ENCODE measurements around the gene EGFR.

EGFR gene

DNA sequence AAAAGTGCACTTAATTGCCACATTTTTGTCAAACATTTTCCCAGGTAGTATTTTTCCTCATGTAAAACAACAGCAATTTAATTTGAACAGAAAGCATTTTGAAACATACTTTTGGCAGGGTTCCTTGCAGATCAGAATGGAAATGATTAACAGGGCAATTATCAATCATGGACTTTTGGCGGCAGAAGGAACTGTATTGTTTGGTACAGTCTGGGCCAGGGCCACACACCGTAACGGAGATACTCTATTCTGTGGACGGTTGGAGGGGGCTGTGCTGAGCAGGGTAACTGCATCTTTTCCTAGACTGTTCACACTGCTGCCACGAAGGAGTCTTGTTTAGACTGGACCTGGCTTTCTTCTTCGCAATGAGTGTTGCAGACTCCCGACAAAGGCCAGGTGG, 62.3 kb downstream of the EGFR start:
- Histone ChIP-seq H2AFZ (ENCODE audit: low read depth, low read length) (no peak overlapping the region), H3K79me2 (ENCODE audit: insufficient read depth, low read length) (no peaks in the 10 kb centered on the region), H3K9me3 (ENCODE audit: insufficient read depth, low read length, severe bottlenecking) (no peaks in the 10 kb centered on the region), H3K27ac (ENCODE audit: low read length) (no peak overlapping the region), H3K4me3 (ENCODE audit: low read depth in 1 of 2, low read length in 2 of 2) (no peak overlapping the region), H3K9ac (ENCODE audit: low read depth, low read length) (no peak overlapping the region), H3K4me1 (ENCODE audit: insufficient read depth, low read length) (peaks cover 10% of the 10 kb centered on the region), H3K4me2 (ENCODE audit: insufficient read depth, low read length) (no peak overlapping the region), H3K27me3 (ENCODE audit: insufficient read depth, low read length, poor library complexity) (peaks cover 40% of the 10 kb centered on the region), H4K20me1 (ENCODE audit: insufficient read depth, low read length) (peaks cover 3% of the 10 kb centered on the region; the same call in 1 of the 2 replicates), H3K36me3 (ENCODE audit: insufficient read depth, low read length) (no peaks in the 10 kb centered on the region)
- DNase-seq (no peak), ATAC-seq (ENCODE audit: insufficient read depth, low read depth) (no peak)
- TF ChIP-seq, protein P1, sequence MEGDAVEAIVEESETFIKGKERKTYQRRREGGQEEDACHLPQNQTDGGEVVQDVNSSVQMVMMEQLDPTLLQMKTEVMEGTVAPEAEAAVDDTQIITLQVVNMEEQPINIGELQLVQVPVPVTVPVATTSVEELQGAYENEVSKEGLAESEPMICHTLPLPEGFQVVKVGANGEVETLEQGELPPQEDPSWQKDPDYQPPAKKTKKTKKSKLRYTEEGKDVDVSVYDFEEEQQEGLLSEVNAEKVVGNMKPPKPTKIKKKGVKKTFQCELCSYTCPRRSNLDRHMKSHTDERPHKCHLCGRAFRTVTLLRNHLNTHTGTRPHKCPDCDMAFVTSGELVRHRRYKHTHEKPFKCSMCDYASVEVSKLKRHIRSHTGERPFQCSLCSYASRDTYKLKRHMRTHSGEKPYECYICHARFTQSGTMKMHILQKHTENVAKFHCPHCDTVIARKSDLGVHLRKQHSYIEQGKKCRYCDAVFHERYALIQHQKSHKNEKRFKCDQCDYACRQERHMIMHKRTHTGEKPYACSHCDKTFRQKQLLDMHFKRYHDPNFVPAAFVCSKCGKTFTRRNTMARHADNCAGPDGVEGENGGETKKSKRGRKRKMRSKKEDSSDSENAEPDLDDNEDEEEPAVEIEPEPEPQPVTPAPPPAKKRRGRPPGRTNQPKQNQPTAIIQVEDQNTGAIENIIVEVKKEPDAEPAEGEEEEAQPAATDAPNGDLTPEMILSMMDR (IDR thresholded peaks at IDR 0.05; ENCODE audit: borderline replicate concordance, extremely low read depth, low read length, poor library complexity, severe bottlenecking), result no peak
- no peak for TF ChIP-seq EZH2 (IDR thresholded peaks at IDR 0.05; ENCODE audit: borderline replicate concordance, low read depth, low read length, severe bottlenecking)

DNA sequence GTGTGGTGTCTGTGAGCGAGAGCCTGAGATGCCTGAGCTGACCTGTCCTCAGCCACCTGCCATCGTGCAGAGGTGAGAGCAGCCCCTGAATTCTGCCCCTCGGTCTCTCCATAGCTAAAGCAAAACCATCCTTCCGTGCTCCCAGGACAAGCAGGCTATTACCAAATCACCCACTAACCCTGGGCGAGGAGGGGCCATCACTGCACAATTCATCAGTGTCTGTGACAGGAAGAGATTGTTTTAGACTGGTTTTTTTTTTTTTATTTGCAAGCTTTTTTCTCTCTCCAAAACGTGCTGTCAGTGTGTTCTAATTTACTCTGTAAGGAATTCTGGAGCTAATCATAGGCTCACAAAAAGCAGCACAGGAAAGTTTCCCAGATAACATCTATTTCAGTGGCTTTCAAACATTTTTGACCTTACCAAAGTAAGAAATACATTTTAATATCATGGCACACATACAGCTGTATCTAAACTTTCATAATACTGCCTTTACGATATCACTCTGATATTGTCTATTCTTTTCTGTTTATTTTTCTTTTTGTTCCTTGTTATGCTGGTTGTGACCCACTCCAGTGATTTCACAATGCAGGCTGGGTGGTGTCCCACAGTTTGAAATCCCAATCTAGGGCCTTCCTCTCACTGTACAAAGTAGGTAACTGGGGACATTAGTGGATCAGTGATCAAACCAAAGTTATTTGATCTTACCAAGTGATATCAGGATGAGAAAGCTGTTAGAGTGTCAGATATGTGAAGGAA, 62.8 kb downstream of the EGFR start:
- ATAC-seq (ENCODE audit: insufficient read depth, low read depth) (no peak), DNase-seq (no peak)
- peaks cover 3% of the 10 kb centered on the region; the same call in 1 of the 2 replicates for H4K20me1 ChIP-seq (ENCODE audit: insufficient read depth, low read length)
- H3K27ac ChIP-seq (ENCODE audit: low read length), result no peak overlapping the region
- peaks cover 16% of the 10 kb centered on the region for H3K4me1 ChIP-seq (ENCODE audit: insufficient read depth, low read length)
- no peak overlapping the region for H2AFZ ChIP-seq (ENCODE audit: low read depth, low read length)
- TF ChIP-seq, protein P1 (IDR thresholded peaks at IDR 0.05; ENCODE audit: borderline replicate concordance, extremely low read depth, low read length, poor library complexity, severe bottlenecking), result no peak
- TF ChIP-seq EZH2 (IDR thresholded peaks at IDR 0.05; ENCODE audit: borderline replicate concordance, low read depth, low read length, severe bottlenecking), result no peak
- H3K27me3 ChIP-seq (ENCODE audit: insufficient read depth, low read length, poor library complexity), result peaks cover 40% of the 10 kb centered on the region
- H3K4me3 ChIP-seq (ENCODE audit: low read depth in 1 of 2, low read length in 2 of 2), result no peak overlapping the region
- no peak overlapping the region for H3K9ac ChIP-seq (ENCODE audit: low read depth, low read length)
- no peaks in the 10 kb centered on the region for H3K9me3 ChIP-seq (ENCODE audit: insufficient read depth, low read length, severe bottlenecking)
- no peaks in the 10 kb centered on the region for H3K36me3 ChIP-seq (ENCODE audit: insufficient read depth, low read length)
- no peaks in the 10 kb centered on the region for H3K79me2 ChIP-seq (ENCODE audit: insufficient read depth, low read length)
- H3K4me2 ChIP-seq (ENCODE audit: insufficient read depth, low read length), result no peak overlapping the region

DNA sequence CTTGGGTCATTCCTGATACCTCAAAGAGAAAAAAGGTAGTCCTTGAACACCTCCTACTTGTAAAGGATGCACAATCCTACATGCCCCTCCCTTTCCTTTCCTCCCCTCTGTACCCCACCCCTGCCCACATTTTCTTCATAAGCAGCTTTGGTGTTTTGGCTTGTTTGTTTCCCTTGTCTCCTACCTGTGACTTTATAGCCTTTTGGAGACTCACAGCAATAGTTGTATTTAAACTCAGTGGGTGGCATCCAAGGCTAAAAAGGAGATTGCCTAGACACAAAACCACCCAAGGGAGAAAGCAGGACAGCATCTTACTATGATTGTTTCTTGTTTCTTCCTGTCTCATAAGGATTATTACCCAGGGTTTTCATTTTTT, 63.4 kb downstream of the EGFR start:
- no peak overlapping the region for H3K27ac ChIP-seq (ENCODE audit: low read length)
- ATAC-seq (ENCODE audit: insufficient read depth, low read depth), result no peak

More for the DNA sequence above, 63.4 kb downstream of the EGFR start:
- Histone ChIP-seq H3K4me2 (ENCODE audit: insufficient read depth, low read length) (no peak overlapping the region), H3K9ac (ENCODE audit: low read depth, low read length) (no peak overlapping the region), H3K9me3 (ENCODE audit: insufficient read depth, low read length, severe bottlenecking) (no peaks in the 10 kb centered on the region), H3K27me3 (ENCODE audit: insufficient read depth, low read length, poor library complexity) (peaks cover 40% of the 10 kb centered on the region), H3K4me1 (ENCODE audit: insufficient read depth, low read length) (peaks cover 22% of the 10 kb centered on the region), H2AFZ (ENCODE audit: low read depth, low read length) (no peak overlapping the region), H3K4me3 (ENCODE audit: low read depth in 1 of 2, low read length in 2 of 2) (no peak overlapping the region), H4K20me1 (ENCODE audit: insufficient read depth, low read length) (peaks cover 3% of the 10 kb centered on the region; the same call in 1 of the 2 replicates), H3K79me2 (ENCODE audit: insufficient read depth, low read length) (no peaks in the 10 kb centered on the region), H3K36me3 (ENCODE audit: insufficient read depth, low read length) (no peaks in the 10 kb centered on the region)
- DNase-seq, result no peak
- TF ChIP-seq, protein P1 (IDR thresholded peaks at IDR 0.05; ENCODE audit: borderline replicate concordance, extremely low read depth, low read length, poor library complexity, severe bottlenecking), result no peak
- no peak for TF ChIP-seq EZH2 (IDR thresholded peaks at IDR 0.05; ENCODE audit: borderline replicate concordance, low read depth, low read length, severe bottlenecking)
